ENCODE measurements around the gene MLXIPL. TPM values are rescaled to one million over a fixed set of nuclear protein-coding genes. Genes with fewer than 3 reads are reported as not detected.
"Not testable (repeated sequence)": the region's sequence is repeated elsewhere in the genome, so short reads cannot be mapped to it uniquely, and the experiment has no call there.

Gene MLXIPL
- total RNA-seq, 1 donor from 2014 or later: 1.1 TPM

DNA sequence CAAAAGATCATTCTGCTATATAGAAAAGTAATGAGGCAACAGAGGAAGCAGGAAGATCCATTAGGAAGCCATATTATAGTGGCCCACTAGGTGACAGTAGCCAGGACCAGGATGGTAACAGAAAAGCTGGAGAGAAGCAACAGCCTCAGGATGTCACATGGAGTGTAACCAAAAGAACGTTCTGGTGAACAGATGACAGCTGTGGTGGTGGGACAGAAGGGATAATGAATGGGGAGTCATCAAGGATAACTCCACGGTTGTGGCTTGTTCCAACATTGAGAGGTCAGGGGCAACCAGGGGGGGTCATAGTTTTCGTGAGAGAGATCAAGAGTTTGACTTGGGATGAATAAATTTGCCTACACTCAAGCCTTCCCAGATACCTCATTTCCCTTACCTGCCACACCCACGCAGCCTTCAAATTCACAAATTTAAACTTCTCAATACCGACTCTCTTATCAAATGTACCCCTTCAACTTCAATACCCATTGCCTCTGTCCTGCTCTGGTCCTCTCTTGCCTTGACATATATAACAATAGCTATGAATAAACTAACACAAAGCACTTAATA is 55.2 kb downstream of the MLXIPL start:
- TF ChIP-seq, protein P1, sequence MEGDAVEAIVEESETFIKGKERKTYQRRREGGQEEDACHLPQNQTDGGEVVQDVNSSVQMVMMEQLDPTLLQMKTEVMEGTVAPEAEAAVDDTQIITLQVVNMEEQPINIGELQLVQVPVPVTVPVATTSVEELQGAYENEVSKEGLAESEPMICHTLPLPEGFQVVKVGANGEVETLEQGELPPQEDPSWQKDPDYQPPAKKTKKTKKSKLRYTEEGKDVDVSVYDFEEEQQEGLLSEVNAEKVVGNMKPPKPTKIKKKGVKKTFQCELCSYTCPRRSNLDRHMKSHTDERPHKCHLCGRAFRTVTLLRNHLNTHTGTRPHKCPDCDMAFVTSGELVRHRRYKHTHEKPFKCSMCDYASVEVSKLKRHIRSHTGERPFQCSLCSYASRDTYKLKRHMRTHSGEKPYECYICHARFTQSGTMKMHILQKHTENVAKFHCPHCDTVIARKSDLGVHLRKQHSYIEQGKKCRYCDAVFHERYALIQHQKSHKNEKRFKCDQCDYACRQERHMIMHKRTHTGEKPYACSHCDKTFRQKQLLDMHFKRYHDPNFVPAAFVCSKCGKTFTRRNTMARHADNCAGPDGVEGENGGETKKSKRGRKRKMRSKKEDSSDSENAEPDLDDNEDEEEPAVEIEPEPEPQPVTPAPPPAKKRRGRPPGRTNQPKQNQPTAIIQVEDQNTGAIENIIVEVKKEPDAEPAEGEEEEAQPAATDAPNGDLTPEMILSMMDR (conservative IDR thresholded peaks at IDR 0.05): no peak
- no peak overlapping the region for H3K27ac Mint-ChIP-seq (ENCODE audit: unreplicated experiment)
- H3K4me1 Mint-ChIP-seq: no peaks in the 10 kb centered on the region
- DNase-seq (ENCODE audit: low read depth, low spot score): no peak
- no peaks in the 10 kb centered on the region for H3K9me3 Mint-ChIP-seq
- peaks cover 18% of the 10 kb centered on the region for H3K27me3 Mint-ChIP-seq (ENCODE audit: low read depth)
- no peak overlapping the region for H3K4me3 Mint-ChIP-seq
- H3K36me3 Mint-ChIP-seq (ENCODE audit: low read depth): peaks cover 12% of the 10 kb centered on the region

DNA sequence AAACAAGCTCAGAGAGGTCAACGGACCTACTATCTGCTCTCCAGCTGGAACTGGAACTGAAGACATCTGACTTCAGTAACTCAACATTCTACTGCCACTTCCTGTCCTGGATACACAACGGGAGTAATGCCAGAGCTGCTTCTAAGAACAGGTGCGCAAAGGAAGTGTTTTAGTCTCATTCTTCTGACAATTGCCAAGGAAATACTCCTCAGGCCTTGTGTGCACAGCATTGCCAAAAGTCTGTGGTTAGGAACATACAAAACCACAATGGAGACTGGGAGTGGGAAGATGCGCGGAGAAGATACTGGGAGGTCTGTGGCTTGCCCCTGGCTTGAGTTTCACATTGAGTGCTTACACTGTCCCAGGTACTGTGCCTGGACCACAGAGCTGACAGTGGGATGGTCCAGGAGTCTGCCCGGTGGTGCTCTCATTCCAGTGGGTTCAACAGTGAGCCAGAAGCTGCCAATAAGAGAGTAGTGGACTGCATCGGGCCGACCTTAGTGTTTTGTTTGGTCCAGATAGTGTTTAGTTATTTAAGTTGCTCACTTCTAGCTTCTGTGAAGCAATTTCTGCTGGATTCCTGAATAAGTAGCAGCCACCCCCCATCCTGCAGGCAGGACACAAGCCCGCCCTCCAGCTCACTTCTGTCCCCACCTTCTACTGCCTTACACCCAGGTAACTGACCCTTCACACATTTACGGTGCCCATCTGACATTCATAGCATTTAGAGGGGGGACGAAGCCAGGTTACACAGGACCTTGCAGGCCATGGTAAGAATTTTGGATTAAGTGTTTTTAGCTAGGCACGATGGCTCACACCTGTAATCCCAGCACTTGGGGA is 56.3 kb downstream of the MLXIPL start:
- TF ChIP-seq, protein P1 (conservative IDR thresholded peaks at IDR 0.05): no peak
- Mint-ChIP-seq H3K27me3 (ENCODE audit: low read depth) (peaks cover 18% of the 10 kb centered on the region), H3K27ac (ENCODE audit: unreplicated experiment) (no peak overlapping the region), H3K4me1 (no peaks in the 10 kb centered on the region), H3K4me3 (no peak overlapping the region), H3K9me3 (no peaks in the 10 kb centered on the region), H3K36me3 (ENCODE audit: low read depth) (peaks cover 12% of the 10 kb centered on the region)
- no peak for DNase-seq (ENCODE audit: low read depth, low spot score)

DNA sequence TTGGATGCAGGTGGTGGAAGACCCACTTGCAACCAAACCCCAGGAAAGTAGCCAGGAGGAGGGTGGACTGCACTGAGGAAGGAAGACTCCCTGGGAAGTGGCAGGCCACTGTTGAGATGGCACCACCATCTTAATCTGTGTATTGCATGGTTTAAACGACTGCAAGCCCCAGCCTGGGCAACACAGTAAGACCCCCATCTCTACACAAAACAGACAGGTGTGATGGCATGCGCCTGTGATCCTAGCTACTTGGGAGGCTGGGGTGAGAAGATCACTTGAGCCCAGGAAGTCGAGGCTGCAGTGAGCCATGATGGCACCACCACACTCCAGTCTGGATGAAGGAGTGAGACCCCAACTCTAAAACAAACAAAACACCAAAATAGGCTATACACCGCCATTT is 57.2 kb downstream of the MLXIPL start:
- TF ChIP-seq, protein P1 (conservative IDR thresholded peaks at IDR 0.05): no peak

DNA sequence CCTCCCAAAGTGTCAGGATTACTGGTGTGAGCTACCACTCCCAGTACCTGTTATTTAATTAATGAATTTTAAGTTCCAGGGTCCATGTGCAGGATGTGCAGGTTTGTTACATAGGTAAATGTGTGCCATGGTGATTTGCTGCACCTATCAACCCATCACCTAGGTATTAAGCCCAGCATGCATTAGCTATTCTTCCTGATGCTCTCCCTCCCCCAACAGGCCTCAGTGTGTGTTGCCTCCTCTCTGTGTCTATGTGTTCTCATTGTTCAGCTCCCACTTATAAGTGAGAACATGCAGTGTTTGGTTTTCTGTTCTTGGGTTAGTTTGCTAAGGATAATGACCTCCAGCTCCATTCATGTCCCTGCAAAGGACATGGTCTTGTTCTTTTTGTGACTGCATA is 57.9 kb downstream of the MLXIPL start:
- not testable (repeated sequence) for H3K4me3 Mint-ChIP-seq; DNase-seq (ENCODE audit: low read depth, low spot score); H3K9me3 Mint-ChIP-seq; H3K36me3 Mint-ChIP-seq (ENCODE audit: low read depth); H3K4me1 Mint-ChIP-seq
- Mint-ChIP-seq H3K27me3 (ENCODE audit: low read depth) (peaks cover 26% of the 10 kb centered on the region), H3K27ac (ENCODE audit: unreplicated experiment) (peak overlapping the region; percentile 10)

More for the DNA sequence above, 57.2 kb downstream of the MLXIPL start:
- H3K9me3 Mint-ChIP-seq: no peaks in the 10 kb centered on the region
- no peak overlapping the region for H3K27ac Mint-ChIP-seq (ENCODE audit: unreplicated experiment)
- DNase-seq (ENCODE audit: low read depth, low spot score): no peak
- H3K4me3 Mint-ChIP-seq: no peak overlapping the region
- no peaks in the 10 kb centered on the region for H3K4me1 Mint-ChIP-seq
- peaks cover 22% of the 10 kb centered on the region for H3K27me3 Mint-ChIP-seq (ENCODE audit: low read depth)
- H3K36me3 Mint-ChIP-seq (ENCODE audit: low read depth): peaks cover 8% of the 10 kb centered on the region

DNA sequence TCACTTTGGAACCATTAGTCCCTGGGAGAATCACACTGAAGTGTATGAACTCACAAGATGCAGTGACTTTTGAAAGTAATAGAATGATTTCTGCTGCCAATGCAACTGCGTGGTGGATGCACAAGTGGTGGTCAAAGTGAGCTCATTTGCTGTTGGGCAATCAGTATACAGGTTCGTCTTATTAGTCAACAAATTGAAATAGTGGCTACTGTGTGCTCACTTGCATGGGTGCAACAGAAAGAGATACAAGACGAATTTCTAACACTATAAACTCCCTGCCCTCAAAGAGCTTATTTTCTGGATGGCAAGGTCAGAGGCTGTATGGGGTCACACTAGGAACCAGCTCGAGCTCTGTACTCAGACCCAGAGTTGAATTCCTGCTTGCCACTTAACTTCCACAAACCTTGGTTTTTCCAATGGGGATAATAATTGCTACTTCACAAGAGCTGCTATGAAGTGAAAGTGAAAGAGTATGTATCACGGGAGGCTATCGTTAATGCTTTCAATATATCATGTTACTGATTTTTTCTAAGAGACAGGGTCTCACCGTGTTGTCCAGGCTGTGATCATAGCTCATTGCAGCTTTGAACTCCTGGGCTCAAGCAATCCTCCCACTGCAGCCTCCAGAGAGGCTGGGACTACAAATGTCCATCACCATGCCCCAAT is 58.5 kb downstream of the MLXIPL start:
- H3K4me1 Mint-ChIP-seq: no peaks in the 10 kb centered on the region
- peaks cover 26% of the 10 kb centered on the region for H3K27me3 Mint-ChIP-seq (ENCODE audit: low read depth)
- H3K36me3 Mint-ChIP-seq (ENCODE audit: low read depth): peaks cover 8% of the 10 kb centered on the region
- TF ChIP-seq, protein P1 (conservative IDR thresholded peaks at IDR 0.05): no peak
- no peak overlapping the region for H3K27ac Mint-ChIP-seq (ENCODE audit: unreplicated experiment)
- H3K9me3 Mint-ChIP-seq: no peaks in the 10 kb centered on the region
- H3K4me3 Mint-ChIP-seq: no peak overlapping the region
- no peak for DNase-seq (ENCODE audit: low read depth, low spot score)

Data from neural crest cell (in vitro differentiated cells).